DMS53 (cell line): ENCODE results near the gene SRC.
A peak's percentile ranks its signal among the peaks of the same experiment; 100 is the strongest.
"Not testable (repeated sequence)": the region's sequence is repeated elsewhere in the genome, so short reads cannot be mapped to it uniquely, and the experiment has no call there.

Experiments
- DNase-seq: peaks from one replicate; lab custom pipeline; 2025; lab: John Stamatoyannopoulos, UW

The SRC gene

GRCh38 chr20:37364013-37364926 is 18.3 kb downstream of the SRC start:
- no peak for DNase-seq

- DNase-seq: no peak
Observed at GRCh38 chr20:37364927-37365272, 19.0 kb downstream of the SRC start.

GRCh38 chr20:37365760-37366638 is 20.1 kb downstream of the SRC start:
- DNase-seq: no peak

GRCh38 chr20:37366743-37367142 is 20.8 kb downstream of the SRC start:
- DNase-seq: no peak

- no peak for DNase-seq
Observed at GRCh38 chr20:37369846-37370245, 23.9 kb downstream of the SRC start.

GRCh38 chr20:37371845-37372244 is 25.9 kb downstream of the SRC start:
- DNase-seq: not testable (repeated sequence)

GRCh38 chr20:37372441-37372840 is 26.5 kb downstream of the SRC start:
- DNase-seq: no peak

GRCh38 chr20:37373020-37373598 is 27.2 kb downstream of the SRC start:
- no peak for DNase-seq

- DNase-seq: no peak
Observed at GRCh38 chr20:37375227-37375626, 29.3 kb downstream of the SRC start.

GRCh38 chr20:37376324-37376723 is 30.4 kb downstream of the SRC start:
- DNase-seq: no peak

GRCh38 chr20:37376791-37377190 is 30.9 kb downstream of the SRC start:
- no peak for DNase-seq

- DNase-seq: peak; percentile 35
Observed at GRCh38 chr20:37377346-37378081, 31.6 kb downstream of the SRC start.

- no peak for DNase-seq
Observed at GRCh38 chr20:37378420-37378784, 32.5 kb downstream of the SRC start.

GRCh38 chr20:37378785-37379598 is 33.1 kb downstream of the SRC start:
- DNase-seq: peak; percentile 38

- DNase-seq: peak; percentile 93
Observed at GRCh38 chr20:37379967-37380828, 34.3 kb downstream of the SRC start.

- DNase-seq: no peak
Observed at GRCh38 chr20:37380864-37381579, 35.1 kb downstream of the SRC start.

GRCh38 chr20:37381621-37382471 is 35.9 kb downstream of the SRC start:
- DNase-seq: peak; percentile 34

- DNase-seq: no peak
Observed at GRCh38 chr20:37382482-37383120, 36.7 kb downstream of the SRC start.
